Stimulated activated CD8-positive, alpha-beta memory T cell treated with anti-CD3 and anti-CD28 coated beads, Interleukin-15, amount 100 ng/mL, for 4 hours (primary cell): ENCODE results near the gene AGMO.

Source experiments
- DNase-seq, 2 donors: peaks; one replicate each; pipeline ENCODE4 v3.0.0-alpha.2; 2020; ENCODE audit warnings: low read depth in 2 of 2

The AGMO gene

GRCh38 chr7:15459018-15459615 is 102.7 kb downstream of the AGMO start:
- no peak for DNase-seq

GRCh38 chr7:15457990-15458955 is 103.5 kb downstream of the AGMO start:
- DNase-seq: no peak

DNA sequence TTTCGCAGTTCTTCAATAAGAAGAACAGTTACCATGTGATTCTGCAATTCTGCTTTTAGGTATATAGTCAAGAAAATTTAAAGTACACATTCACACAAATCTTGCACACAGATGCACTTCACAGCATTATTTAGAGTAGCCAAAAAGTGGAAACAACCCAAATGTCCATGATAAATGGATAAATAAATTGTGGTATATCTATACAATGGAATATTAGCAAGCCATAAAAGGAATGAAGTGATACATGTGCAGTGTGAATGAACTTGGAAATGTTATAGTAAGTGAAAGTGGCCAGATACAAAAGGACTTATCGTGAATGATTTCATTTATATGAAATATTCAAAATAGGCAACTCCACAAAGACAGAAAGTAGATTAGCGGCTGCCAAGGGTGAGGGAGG is 109.1 kb downstream of the AGMO start:
- DNase-seq: no peak

- DNase-seq: no peak
These were observed 115.1 kb downstream of the AGMO start for GRCh38 chr7:15446722-15447121.

- DNase-seq: no peak
These were observed 115.5 kb downstream of the AGMO start for GRCh38 chr7:15446280-15446679.

DNA sequence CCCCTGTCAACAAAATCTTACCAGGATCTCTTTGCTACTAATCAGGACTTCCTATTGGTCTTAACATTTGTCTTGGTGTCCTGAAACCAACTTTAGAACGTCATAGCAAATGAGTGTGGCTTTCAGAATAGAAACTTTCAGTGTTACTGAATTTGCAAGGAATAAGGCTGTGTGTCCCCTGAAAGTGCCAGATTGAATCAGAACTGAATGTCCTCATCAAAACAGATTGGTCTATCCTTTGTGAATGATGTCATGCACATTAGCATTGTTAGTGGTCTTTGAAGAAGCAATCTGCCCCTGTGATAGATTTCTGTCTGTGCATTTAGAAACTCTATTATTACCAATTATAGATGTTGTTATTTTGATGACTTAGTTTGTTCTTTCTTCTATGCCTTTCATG is 119.9 kb downstream of the AGMO start:
- DNase-seq: no peak

DNA sequence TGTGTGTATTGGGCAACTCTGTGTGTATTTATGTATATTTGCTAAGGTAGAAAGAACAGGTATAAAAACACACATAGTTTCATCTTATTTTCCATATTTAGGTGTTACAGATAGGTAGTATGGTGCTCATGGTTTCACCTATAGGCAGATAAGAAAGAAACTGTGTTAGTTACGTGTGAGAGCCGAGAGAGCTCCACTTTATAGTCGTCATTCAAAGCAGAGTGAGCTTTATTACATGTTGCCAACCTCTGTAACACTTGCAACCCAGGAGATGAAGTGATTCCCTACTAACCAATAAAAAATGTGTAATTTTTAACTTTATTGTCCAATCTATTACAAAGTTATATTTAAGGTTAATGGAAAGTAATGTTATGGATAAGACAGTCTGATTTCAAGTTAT is 121.3 kb downstream of the AGMO start:
- no peak for DNase-seq

- no peak for DNase-seq
These were observed 122.0 kb downstream of the AGMO start for GRCh38 chr7:15439853-15440252.

- no peak for DNase-seq
These were observed 128.7 kb downstream of the AGMO start for GRCh38 chr7:15433151-15433550.

DNA sequence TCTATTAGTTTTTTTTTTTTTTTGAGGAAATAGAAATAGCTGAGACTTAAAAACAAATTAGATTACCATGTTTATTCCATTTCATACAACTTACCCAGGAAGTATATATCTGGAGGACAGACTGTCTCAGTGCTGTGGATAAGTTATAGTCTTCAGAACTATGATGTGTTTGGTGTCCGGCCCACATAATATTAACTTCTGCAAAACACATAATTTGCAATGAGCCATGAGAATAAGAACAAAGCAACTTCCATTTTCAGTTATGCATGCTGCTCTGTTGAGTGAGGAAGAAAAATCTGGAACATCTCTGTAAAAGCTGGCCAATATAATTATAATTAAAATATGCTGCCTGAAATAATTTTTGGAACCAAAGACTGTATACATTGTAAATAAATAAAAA is 130.9 kb downstream of the AGMO start:
- DNase-seq: no peak

- no peak for DNase-seq
These were observed 131.6 kb downstream of the AGMO start for GRCh38 chr7:15430191-15430590.

DNA sequence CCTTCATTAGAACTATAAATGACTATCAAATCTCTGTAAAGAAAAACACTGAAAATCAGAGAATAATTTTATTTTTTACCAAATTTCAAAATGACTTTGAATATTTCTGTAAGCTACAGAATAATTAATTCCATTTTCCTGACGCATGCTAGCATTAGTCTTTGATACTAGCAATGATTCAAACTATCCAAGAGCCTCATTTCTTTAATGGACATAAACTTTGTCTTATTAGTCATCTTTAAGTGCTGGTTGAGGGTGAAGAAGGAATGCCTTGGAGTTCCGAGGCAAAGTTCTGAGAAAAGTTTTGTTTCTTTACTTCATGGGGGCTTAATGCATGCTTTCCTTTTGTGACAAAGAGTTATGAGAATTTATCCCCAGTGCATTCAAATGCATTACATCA is 137.3 kb downstream of the AGMO start:
- DNase-seq: no peak

- no peak for DNase-seq
These were observed 142.2 kb downstream of the AGMO start for GRCh38 chr7:15419596-15419995.

DNA sequence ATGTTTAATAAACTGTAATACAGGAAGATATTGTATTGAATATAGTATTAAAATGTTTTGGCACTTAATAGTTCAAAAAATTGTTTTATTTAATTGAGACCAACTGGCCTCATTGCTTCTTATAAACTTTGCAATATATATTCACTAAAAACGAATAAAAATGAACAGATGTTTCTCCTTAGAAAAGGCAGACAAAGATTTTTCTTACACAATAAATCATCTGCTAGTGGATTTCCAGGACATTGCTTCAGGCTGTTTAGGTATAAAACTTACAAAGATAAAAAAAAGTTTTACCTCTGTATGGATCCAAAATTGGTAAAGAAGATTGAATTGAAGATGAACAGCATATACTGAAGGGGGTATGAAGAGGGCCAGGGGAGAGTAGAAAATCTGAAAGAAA is 143.6 kb downstream of the AGMO start:
- no peak for DNase-seq

DNA sequence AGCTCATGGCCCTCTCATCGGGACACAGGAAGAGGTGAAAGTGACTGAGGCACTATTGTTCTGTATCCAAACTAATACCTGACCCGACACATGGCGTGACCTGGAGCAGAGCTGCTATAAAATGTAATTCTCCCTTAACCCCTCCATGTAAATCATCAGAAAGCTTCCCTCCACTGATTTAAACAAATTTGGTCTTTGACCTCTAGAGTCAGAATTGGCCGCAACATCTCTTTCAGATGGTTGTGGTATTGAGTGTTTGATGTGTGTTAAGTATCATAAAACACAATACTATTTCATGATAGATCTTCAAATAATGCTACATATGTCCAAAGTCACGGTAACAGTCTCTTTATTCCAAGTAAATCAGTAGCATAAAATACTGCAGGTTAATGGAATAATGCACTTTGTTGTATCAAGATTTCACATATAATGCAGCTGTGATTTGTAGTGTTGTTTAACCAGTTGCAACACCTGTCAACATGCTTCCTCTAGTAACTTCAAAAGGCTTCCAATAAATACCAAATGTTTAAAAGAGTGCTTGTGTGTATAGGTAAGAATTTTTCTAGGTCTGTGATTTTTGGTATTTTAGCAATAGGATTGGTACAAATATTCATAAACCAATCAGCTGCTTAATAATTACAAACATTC is 144.3 kb downstream of the AGMO start:
- no peak for DNase-seq

DNA sequence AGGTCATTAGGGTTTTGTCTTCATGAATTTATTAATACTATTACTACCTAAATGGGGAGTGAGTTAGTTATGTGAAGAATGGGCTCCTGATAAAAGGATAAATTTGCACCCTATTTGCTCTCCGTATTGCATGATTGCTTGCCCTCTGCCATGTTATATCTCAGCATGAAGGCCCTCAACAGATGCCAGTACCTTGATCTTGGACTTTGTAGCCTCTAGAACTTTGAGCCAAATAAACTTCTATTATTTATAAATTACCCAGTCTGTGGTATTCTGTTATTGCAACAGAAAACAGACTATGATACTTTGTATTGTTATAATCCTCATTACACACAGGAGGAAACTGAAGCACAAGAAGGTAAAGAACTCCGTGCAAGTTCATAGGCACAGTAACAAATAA is 150.8 kb downstream of the AGMO start:
- no peak for DNase-seq

GRCh38 chr7:15407910-15408309 is 153.9 kb downstream of the AGMO start:
- DNase-seq: no peak

DNA sequence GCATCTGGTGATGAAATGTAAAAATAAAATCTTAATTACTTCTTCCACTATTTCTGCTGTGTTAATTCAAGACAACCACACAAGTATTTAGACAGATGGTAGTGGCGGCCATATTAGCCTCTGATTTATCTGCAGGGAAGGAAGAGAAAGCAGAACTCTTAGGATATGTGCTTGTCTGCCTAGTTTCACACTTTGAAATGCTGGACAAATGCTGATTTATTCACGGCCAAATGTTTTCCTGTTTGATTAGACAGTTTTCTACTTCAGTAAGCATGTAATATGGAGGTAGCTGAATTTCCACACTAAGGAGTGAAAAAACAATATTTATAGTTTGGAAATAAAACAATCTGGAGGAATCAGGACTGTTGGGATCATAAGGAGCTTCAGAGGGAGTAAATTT is 158.1 kb downstream of the AGMO start:
- DNase-seq: no peak

DNA sequence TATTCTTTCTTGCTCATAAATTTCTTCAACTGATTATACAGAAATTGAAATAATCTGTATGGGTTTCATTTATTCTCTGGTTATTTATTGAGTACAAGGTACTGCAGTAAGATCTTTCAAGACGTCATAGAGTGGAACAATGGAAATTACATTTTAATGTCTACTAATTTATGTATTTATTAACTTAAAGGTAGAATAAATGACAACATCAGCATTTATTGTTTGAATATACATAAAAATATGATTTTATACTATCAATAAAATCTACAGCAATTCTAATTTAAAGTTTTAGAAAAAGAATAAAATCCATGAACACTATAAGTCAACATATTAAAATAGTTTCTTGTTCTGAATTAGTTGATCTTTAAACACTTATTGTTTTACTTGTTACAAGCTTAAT is 158.5 kb downstream of the AGMO start:
- no peak for DNase-seq

DNA sequence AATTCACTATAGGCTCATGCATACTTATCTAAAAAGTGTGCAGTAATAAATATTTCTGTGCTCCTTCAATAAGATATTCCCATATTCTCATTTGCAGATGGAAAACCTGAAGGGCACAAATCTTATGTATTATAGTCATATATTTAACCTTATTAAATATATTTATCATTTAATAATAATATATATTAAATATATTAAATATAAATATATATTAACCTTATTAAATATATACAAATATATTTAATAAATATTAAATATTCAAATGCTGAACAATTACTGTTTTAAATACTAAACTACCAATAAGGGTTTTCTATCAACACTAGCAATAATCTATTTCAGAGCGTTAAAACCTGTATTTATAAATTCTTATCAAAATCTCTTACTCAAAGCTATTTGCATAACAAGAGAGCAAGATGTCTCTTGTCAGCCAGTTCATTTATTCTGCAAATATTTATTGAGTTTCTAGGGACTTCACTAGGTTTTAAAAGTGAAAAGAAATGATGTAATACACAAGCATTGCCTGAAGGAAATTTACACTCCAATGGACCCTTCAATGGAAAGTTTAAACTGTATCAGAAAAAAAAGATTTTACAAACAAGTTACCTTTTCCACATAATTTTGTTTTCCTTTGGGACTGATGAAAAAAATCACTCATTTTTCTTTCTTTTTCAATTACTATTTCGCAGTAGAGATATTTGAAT is 159.2 kb downstream of the AGMO start:
- DNase-seq: no peak

GRCh38 chr7:15400440-15400839 is 161.4 kb downstream of the AGMO start:
- DNase-seq: no peak

DNA sequence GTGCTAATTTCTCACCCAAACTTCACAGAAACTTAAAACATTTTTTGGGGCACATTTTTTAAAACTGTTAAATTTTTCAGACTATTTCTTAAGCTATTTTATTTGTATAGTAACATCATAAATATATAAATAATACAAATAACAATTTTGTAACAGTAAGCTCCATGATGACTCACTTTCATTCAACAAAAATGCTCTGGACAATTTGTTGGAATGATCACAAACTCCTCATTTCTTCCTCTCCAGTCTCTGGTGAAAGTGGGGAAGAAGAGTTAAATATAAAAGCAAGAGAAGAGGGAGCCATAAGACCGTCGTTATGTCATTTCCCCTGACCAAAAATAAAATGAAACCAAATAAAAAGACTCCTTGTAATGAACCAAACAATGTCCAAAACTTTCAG is 162.4 kb downstream of the AGMO start:
- DNase-seq: no peak
